ENCODE results near the gene LRMDA. TPM values are rescaled to one million over a fixed set of nuclear protein-coding genes. Genes with fewer than 3 reads are reported as not detected.

Gene LRMDA
- total RNA-seq, 1 donor from 2014 or later, result not detected

- intact Hi-C loops (cut with micrococcal nuclease), result no loop called here
Measured at GRCh38 chr10:75703191-75703854, 271.9 kb downstream of the LRMDA start.

DNA sequence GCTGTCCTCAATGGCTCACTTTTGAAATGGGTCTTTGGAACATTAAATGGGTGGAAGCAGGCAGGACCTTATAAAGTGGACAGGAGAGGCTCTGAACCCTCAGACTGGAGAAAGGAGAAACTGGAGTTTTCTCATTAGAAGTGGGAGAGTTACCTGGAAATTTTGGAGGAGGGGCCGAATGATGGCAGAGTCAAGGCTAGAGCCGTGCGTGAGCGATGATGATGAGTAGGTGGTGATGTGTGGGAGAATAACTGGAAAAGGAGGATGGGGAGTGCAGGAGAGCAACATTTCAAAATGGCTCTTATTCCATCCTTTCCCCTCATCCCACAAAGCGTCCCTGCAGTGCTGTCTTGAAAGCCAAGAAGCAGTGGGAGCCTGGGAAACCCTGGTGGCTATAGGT is 274.0 kb downstream of the LRMDA start:
- intact Hi-C loops (cut with micrococcal nuclease), result no loop called here

DNA sequence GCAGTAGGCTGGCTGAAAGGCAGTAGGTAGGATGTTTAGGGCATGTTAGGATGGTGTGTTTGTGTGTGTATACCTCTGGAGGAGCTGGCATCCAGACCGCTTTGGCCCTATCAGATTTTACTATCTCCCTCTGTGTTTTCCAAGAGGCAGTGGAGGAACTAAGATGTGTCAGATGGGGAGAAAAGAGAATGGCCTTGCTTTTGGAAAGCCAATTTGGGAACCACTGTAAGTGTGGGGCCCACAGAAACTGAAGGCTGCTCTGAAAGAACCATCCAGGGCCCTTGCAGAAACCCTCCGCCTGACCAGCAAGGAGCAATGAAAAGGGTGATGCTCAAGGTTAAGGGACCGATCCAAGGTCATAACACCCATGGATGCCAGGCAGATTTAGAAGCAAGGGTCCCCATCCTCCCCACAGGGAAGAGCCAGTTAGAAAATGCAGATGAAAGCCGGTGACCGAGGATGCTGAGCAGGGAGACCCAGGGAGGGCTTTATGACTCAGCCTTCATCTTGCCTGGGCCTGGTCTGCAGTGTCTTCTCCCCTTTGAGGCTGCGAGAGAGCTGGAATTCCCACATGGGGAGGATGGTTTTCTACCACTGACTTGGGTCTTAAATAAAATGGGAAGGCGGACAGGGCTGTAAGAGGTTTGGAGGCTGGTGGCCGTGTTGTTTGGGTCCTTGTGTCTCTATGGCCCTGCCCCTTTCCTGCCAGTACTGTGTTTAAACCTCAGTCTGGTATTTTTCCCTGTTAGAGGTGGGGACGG is 275.8 kb downstream of the LRMDA start:
- intact Hi-C loops (cut with micrococcal nuclease), result no loop called here

DNA sequence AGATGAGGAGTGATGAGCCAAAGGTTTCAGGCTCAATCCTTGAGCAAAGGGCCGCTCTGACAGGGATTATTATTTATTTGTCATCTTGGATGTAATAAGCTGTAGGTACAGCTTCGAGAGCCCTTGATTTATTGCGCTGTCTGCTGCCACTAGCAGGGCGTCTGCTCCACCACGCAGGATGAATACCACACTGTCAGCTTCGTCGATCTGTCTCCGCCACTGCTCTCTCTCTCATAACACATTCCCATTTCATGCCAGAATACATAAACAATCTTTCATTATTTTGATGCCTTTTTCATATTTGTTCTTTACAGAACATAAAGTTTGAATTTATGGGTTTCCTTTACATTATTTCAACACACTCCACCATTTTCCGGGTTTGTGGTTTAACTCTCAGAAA is 276.6 kb downstream of the LRMDA start:
- intact Hi-C loops (cut with micrococcal nuclease), result no loop called here

DNA sequence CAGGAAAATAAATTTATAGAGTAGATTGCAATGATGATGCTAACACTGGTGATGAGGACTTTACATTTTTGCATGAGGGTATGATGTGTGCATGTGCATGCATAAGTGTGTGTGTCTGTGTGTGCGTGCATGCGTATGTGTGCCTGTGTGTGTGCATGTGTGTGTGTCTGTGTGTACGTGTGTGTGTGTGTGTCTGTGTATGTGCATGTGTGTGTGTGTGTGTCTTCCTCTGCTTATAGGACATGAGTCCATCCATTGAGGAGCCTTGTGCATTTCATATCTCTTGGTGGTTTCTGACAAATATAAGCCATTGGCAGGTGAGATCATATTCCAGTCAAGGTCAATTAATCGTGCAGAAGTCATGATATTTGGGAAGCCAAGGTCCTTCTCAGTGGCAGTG is 277.8 kb downstream of the LRMDA start:
- intact Hi-C loops (cut with micrococcal nuclease), result no loop called here

- intact Hi-C loops (cut with micrococcal nuclease), result loop anchor here (5.0 kb wide), 1 partner anchor 157 kb away; no protein-coding TSS in a partner anchor
Measured at GRCh38 chr10:75709811-75710210, 278.4 kb downstream of the LRMDA start.

GRCh38 chr10:75712242-75712880 is 280.9 kb downstream of the LRMDA start:
- intact Hi-C loops (cut with micrococcal nuclease), result loop anchor here (5.0 kb wide), 1 partner anchor 155 kb away; no protein-coding TSS in a partner anchor

DNA sequence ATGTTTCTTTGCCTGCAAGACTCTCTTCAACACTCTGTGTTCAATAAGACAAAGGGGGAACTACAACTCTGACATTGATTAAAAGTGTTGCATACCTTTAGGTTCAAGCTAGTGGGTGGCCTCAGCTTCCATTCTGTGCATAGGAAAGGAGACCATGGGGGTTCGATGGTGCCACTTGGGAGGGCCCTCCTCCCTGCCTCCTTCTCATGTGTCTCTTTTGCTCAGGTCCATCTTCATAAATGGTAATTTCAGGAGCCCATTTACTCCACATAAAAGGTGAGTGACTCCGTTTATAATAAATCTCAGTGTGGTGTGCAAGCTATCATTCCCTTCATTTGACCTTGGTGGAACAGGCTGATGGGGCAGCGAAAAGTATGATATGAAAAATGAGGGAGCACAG is 285.1 kb downstream of the LRMDA start:
- intact Hi-C loops (cut with micrococcal nuclease), result no loop called here

DNA sequence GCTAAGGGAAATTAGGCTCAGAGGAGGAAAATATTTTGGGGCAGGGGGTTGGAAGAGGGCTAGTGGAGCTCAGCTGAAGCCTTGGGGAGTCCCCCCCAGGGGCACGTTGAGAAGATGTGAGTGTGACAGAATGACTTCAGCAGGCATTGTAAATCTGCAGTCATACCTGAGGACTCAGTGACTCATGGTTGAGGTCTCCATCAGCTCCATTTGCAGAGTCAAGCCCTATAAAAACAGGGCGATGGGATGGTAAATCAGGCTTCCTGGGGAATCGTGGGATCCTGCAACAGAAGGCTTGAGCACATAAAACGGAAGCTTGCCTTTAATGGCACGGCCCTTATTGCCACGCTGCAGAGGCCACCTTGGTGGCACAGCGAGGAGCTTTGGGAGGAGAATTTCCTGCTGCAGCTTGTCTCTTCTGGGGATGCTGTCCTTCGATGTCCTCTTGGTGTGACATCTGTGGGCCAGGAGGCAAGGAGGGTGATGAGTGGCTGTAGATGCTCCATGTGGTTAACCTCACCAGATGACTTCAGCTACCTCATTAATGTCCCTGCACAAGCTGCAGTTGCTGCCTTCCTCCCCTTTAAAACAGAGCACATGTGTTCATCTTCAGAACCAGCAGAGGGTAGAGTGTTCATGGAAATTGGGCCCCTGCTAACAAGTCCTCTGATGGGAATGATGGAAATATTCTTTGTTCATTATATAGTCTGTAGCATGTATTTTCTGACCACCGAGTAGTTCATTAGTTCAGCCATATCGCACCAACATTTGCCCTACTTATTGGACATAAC is 285.9 kb downstream of the LRMDA start:
- intact Hi-C loops (cut with micrococcal nuclease), result no loop called here

- intact Hi-C loops (cut with micrococcal nuclease), result no loop called here
Measured at GRCh38 chr10:75718991-75719390, 287.6 kb downstream of the LRMDA start.

DNA sequence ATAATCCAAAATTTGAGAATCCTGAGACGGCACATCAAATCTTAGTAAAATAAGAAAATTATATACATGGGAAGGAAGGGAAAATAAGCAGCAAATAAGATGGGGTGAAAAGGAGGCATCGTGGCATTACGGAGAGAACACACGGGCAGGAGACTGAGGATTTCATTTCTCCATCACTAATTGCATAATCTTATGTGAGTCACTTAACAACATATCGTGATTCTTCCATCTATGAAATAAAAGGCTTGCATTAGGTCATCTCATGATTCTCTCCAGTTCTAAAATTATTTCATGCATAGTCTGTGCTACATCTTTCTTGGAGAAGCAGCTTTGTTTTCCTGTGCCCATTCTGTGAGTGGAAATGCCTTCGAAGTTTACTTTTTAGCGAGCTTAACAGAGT is 288.7 kb downstream of the LRMDA start:
- intact Hi-C loops (cut with micrococcal nuclease), result no loop called here

DNA sequence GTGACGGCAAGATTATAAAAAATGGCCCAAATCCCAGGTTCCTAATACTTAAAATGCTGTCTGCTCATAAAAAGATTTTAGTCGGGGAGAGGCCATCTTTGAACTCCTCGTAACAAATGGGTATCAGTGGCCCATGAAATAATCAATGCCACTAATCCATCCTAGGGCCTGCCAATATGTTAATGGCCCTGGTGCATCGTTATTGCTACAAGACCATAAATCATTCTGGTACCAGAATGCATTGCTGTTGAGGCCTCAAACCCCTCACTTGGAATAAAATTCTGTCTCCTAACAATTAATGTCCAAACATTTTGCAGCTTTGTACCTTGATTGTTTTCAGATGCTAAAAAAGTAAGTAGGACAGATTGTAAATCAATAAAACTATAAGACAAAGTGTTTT is 290.6 kb downstream of the LRMDA start:
- intact Hi-C loops (cut with micrococcal nuclease), result no loop called here

DNA sequence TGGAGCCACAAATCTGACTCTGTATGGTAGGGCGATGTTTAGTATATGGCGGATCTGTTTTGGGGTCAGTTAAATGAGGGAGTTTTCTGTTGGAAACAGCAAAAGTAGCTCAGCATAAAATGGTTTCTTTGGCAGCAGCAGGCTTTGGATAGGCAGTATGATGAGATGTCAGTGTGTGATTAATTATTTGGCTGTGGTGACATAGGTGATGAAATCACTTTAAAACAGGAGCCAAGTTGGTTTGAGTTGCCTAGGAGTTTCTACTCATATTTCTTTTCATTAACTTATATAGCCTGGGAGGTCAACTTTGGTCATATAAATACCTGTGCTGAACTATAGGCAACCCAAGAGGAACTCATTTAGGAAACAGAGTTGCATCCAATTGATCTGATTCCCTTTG is 291.2 kb downstream of the LRMDA start:
- intact Hi-C loops (cut with micrococcal nuclease), result no loop called here

DNA sequence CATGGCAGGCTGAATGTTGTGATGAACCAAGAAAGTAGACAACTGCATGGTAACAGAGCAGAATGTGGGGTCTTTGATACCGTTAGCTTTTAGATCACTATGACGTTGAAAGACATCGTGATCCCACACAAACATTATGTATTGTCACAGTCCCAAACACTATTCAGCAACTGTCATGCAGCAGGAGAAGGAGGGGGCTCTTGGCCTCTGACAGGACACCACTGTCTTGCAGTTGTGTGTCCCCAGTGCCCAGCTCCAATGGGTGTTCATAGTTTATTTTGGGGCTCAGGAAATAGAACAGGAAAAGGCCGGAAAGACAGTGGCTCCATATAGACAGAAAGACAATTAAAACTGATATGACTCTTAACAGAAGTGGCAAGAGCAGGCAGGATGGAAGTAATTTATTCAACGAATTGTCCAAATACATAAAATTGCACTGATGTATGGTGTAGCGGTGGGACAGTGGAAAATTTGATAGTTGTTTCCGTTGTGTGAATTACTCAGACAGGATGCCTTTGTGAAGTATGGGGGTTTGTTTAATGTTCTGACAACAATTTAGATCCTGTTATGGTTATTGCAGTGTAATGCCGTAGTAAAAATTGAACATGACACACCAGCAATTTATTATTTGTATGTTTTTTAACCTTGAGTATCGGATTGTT is 292.0 kb downstream of the LRMDA start:
- intact Hi-C loops (cut with micrococcal nuclease), result no loop called here

GRCh38 chr10:75724047-75724446 is 292.6 kb downstream of the LRMDA start:
- intact Hi-C loops (cut with micrococcal nuclease), result no loop called here

GRCh38 chr10:75726522-75727483 is 295.4 kb downstream of the LRMDA start:
- intact Hi-C loops (cut with micrococcal nuclease), result no loop called here

GRCh38 chr10:75730847-75731246 is 299.4 kb downstream of the LRMDA start:
- intact Hi-C loops (cut with micrococcal nuclease), result no loop called here

GRCh38 chr10:75733135-75733890 is 301.9 kb downstream of the LRMDA start:
- intact Hi-C loops (cut with micrococcal nuclease), result no loop called here

DNA sequence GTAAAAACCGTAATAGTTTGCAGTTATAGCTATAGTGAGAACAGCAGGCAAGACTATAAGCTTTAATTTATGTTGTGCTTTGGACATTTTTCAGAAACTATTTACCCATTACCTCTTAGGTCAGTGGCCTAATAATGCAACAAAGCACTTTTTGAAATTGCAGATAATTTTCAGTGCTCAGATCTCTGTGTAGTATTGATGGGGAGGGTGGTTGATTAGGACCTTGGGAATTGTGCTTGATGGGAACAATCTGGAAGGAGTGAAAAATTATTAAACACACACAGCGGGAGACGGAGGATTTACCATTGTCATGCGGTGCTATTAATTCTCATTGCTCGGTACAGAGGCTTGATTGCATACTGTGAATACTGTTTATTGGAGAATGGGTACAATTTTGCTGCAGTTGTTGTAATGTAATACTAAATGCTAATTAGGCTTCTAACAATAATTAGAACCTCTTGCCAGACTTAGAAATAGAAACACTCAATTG is 304.8 kb downstream of the LRMDA start:
- intact Hi-C loops (cut with micrococcal nuclease), result no loop called here

Measured in T-helper 1 cell treated with Interleukin-12 subunit alpha and Interleukin-12 subunit beta and Interleukin-4 antibody, amounts not matched to agents 30 ng/mL and 1 ng/mL, for 36 hours (primary cell).